Measurements from ENCODE around the gene FADS2. TPM values are rescaled to one million over a fixed set of nuclear protein-coding genes. Genes with fewer than 3 reads are reported as not detected.

FADS2 gene
- total RNA-seq, 1 experiment from 2014 or later = 423 TPM

DNA sequence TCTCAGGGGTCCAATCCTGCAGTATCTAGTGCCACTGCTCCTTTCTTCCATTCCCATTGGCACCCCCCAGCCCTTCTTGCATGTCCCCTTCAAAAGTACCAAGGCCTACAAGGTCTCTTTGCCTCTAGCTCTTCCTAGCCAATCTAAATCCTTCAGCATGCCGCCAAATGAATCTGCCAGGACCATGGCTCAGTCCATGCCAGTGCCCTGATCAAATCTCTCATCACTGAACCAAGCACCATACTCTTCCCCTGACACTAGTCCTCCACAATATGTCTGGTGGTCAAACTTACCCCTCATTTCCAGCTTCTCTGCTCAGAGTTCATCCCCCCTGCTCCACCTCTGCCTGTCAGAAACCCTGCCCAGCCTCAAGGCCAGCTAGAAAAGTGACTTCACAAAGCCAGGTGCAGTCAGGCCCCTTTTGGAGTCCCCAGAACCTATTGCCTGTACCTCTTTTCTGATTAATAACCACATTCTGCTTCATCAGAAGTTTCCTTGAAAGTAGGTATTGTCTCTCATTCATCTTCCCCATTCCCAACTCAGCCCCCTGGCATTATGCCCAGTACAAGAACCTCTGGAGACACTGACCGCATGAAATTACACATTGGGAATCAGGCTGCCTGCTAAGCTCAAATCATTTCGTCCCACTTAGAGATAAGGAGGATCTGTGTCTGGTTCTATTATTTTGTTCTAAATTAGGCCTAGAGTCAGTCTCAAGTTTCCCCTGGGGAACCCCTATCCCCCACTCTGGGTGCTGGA is 24.0 kb upstream of the FADS2 start:
- ATAC-seq = no peak
- H3K36me3 Mint-ChIP-seq = peaks cover 73% of the 10 kb centered on the region

More for the DNA sequence above, 24.0 kb upstream of the FADS2 start:
- Mint-ChIP-seq H3K27me3 (ENCODE audit: low read depth) (no peaks in the 10 kb centered on the region), H3K9me3 (no peaks in the 10 kb centered on the region), H3K4me3 (no peak overlapping the region), H3K4me1 (no peaks in the 10 kb centered on the region), H3K27ac (no peak overlapping the region; the same call in 1 of the 2 replicates)
- TF ChIP-seq, protein P1, sequence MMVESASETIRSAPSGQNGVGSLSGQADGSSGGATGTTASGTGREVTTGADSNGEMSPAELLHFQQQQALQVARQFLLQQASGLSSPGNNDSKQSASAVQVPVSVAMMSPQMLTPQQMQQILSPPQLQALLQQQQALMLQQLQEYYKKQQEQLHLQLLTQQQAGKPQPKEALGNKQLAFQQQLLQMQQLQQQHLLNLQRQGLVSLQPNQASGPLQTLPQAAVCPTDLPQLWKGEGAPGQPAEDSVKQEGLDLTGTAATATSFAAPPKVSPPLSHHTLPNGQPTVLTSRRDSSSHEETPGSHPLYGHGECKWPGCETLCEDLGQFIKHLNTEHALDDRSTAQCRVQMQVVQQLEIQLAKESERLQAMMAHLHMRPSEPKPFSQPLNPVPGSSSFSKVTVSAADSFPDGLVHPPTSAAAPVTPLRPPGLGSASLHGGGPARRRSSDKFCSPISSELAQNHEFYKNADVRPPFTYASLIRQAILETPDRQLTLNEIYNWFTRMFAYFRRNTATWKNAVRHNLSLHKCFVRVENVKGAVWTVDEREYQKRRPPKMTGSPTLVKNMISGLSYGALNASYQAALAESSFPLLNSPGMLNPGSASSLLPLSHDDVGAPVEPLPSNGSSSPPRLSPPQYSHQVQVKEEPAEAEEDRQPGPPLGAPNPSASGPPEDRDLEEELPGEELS (CRISPR knock-in tag; IDR thresholded peaks at IDR 0.05) = no peak
- TF ChIP-seq OVOL2 (CRISPR knock-in tag; IDR thresholded peaks at IDR 0.05; ENCODE audit: borderline replicate concordance) (no peak), GABPB1 (CRISPR knock-in tag; IDR thresholded peaks at IDR 0.05) (no peak), ESRRA (CRISPR knock-in tag; IDR thresholded peaks at IDR 0.05; ENCODE audit: borderline replicate concordance) (no peak), ELF4 (CRISPR knock-in tag; IDR thresholded peaks at IDR 0.05; ENCODE audit: low read depth) (no peak), KAT7 (CRISPR knock-in tag; IDR thresholded peaks at IDR 0.05; ENCODE audit: borderline replicate concordance) (no peak)
- TF ChIP-seq, protein P2, sequence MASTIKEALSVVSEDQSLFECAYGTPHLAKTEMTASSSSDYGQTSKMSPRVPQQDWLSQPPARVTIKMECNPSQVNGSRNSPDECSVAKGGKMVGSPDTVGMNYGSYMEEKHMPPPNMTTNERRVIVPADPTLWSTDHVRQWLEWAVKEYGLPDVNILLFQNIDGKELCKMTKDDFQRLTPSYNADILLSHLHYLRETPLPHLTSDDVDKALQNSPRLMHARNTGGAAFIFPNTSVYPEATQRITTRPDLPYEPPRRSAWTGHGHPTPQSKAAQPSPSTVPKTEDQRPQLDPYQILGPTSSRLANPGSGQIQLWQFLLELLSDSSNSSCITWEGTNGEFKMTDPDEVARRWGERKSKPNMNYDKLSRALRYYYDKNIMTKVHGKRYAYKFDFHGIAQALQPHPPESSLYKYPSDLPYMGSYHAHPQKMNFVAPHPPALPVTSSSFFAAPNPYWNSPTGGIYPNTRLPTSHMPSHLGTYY (CRISPR knock-in tag; IDR thresholded peaks at IDR 0.05) = no peak
- TF ChIP-seq, protein P3, sequence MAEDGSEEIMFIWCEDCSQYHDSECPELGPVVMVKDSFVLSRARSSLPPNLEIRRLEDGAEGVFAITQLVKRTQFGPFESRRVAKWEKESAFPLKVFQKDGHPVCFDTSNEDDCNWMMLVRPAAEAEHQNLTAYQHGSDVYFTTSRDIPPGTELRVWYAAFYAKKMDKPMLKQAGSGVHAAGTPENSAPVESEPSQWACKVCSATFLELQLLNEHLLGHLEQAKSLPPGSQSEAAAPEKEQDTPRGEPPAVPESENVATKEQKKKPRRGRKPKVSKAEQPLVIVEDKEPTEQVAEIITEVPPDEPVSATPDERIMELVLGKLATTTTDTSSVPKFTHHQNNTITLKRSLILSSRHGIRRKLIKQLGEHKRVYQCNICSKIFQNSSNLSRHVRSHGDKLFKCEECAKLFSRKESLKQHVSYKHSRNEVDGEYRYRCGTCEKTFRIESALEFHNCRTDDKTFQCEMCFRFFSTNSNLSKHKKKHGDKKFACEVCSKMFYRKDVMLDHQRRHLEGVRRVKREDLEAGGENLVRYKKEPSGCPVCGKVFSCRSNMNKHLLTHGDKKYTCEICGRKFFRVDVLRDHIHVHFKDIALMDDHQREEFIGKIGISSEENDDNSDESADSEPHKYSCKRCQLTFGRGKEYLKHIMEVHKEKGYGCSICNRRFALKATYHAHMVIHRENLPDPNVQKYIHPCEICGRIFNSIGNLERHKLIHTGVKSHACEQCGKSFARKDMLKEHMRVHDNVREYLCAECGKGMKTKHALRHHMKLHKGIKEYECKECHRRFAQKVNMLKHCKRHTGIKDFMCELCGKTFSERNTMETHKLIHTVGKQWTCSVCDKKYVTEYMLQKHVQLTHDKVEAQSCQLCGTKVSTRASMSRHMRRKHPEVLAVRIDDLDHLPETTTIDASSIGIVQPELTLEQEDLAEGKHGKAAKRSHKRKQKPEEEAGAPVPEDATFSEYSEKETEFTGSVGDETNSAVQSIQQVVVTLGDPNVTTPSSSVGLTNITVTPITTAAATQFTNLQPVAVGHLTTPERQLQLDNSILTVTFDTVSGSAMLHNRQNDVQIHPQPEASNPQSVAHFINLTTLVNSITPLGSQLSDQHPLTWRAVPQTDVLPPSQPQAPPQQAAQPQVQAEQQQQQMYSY (CRISPR knock-in tag; IDR thresholded peaks at IDR 0.05) = no peak
- TF ChIP-seq, protein P4, sequence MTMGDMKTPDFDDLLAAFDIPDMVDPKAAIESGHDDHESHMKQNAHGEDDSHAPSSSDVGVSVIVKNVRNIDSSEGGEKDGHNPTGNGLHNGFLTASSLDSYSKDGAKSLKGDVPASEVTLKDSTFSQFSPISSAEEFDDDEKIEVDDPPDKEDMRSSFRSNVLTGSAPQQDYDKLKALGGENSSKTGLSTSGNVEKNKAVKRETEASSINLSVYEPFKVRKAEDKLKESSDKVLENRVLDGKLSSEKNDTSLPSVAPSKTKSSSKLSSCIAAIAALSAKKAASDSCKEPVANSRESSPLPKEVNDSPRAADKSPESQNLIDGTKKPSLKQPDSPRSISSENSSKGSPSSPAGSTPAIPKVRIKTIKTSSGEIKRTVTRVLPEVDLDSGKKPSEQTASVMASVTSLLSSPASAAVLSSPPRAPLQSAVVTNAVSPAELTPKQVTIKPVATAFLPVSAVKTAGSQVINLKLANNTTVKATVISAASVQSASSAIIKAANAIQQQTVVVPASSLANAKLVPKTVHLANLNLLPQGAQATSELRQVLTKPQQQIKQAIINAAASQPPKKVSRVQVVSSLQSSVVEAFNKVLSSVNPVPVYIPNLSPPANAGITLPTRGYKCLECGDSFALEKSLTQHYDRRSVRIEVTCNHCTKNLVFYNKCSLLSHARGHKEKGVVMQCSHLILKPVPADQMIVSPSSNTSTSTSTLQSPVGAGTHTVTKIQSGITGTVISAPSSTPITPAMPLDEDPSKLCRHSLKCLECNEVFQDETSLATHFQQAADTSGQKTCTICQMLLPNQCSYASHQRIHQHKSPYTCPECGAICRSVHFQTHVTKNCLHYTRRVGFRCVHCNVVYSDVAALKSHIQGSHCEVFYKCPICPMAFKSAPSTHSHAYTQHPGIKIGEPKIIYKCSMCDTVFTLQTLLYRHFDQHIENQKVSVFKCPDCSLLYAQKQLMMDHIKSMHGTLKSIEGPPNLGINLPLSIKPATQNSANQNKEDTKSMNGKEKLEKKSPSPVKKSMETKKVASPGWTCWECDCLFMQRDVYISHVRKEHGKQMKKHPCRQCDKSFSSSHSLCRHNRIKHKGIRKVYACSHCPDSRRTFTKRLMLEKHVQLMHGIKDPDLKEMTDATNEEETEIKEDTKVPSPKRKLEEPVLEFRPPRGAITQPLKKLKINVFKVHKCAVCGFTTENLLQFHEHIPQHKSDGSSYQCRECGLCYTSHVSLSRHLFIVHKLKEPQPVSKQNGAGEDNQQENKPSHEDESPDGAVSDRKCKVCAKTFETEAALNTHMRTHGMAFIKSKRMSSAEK (CRISPR knock-in tag; IDR thresholded peaks at IDR 0.05; ENCODE audit: borderline replicate concordance) = no peak
- ChIA-PET POLR2A (interaction anchor here (1.3 kb wide), 1 partner anchor 13 kb away, joined by 3 read pairs; the partner anchor contains the start of gene FADS1), CTCF (interaction anchor here (1.2 kb wide), 1 partner anchor 11 kb away, joined by 3 read pairs; the partner anchor contains the start of gene FEN1)
- no peak for DNase-seq (ENCODE audit: low spot score)

Measured in WTC11 (cell line).